ENCODE results near the gene AK6.

Gene AK6

GRCh38 chr5:69369340-69370121 is at the start of gene AK6, which contains the start of the genes RAD17 and TAF9:
TSS of gene AK6 (minus strand) at chr5:69369520. CDS start at chr5:69369490, 30 bp downstream.
TSS of gene RAD17 (plus strand) at chr5:69369818. CDS start at chr5:69372209, 2,391 bp downstream.
TSS of gene TAF9 (minus strand) at chr5:69369520. CDS start at chr5:69365737, 3,783 bp downstream.
- TF ChIP-seq CTCF (IDR thresholded peaks at IDR 0.05): no peak

GRCh38 chr5:69418554-69418953 is 49.2 kb upstream of the AK6 start:
- TF ChIP-seq CTCF (IDR thresholded peaks at IDR 0.05): no peak

- TF ChIP-seq CTCF (IDR thresholded peaks at IDR 0.05): no peak
These were observed 47.4 kb upstream of the AK6 start for GRCh38 chr5:69416699-69417098.

GRCh38 chr5:69416180-69416579 is 46.9 kb upstream of the AK6 start:
- TF ChIP-seq CTCF (IDR thresholded peaks at IDR 0.05): no peak

- TF ChIP-seq CTCF (IDR thresholded peaks at IDR 0.05): no peak
These were observed 46.3 kb upstream of the AK6 start for GRCh38 chr5:69415584-69415958.

GRCh38 chr5:69414885-69415583 is 45.7 kb upstream of the AK6 start, which contains the start of gene MARVELD2:
TSS of gene MARVELD2 (plus strand) at chr5:69415116. CDS start at chr5:69419386, 4,270 bp downstream.
- TF ChIP-seq CTCF (IDR thresholded peaks at IDR 0.05): peak; percentile 64; the same call in 1 of the 2 replicates

- no peak for TF ChIP-seq CTCF (IDR thresholded peaks at IDR 0.05)
These were observed 35.5 kb upstream of the AK6 start for GRCh38 chr5:69404659-69405330.

All from LNCAP (cell line).